HepG2 (cell line): ENCODE data around the gene CFAP70. TPM values are rescaled to one million over a fixed set of nuclear protein-coding genes. Genes with fewer than 3 reads are reported as not detected.

ENCODE experiments used
- CBFB ChIP-seq: sonication (generic); formaldehyde crosslinking; IDR thresholded peaks from 2 replicates; pipeline ENCODE4 v1.4.0; 2020; ENCODE audit warnings: missing genetic modification reagents
- HNRNPLL ChIP-seq: fragments of 200-400 bp; formaldehyde crosslinking; IDR thresholded peaks from 2 replicates; pipeline ENCODE4 v1.6.1; 2017; ENCODE audit warnings: mild to moderate bottlenecking, low read depth, low read length; ENCODE audit not compliant: poor library complexity, severe bottlenecking
- ONECUT2 ChIP-seq: sonication (generic); formaldehyde crosslinking; IDR thresholded peaks from 2 replicates; pipeline ENCODE4 v1.4.0; 2020; ENCODE audit warnings: missing genetic modification reagents
- ZFP1 ChIP-seq: IDR thresholded peaks from 2 replicates; pipeline ENCODE4 v1.6.1; 2016
- ZNF18 ChIP-seq: sonication (generic); formaldehyde crosslinking; IDR thresholded peaks from 2 replicates; pipeline ENCODE4 v1.8.0; 2022; ENCODE audit warnings: mild to moderate bottlenecking, missing genetic modification reagents; ENCODE audit not compliant: insufficient replicate concordance
- ZNF407 ChIP-seq: sonication (generic); formaldehyde crosslinking; IDR thresholded peaks from one replicate; pipeline ENCODE4 v1.5.1; 2020; ENCODE audit warnings: mild to moderate bottlenecking, missing genetic modification reagents; ENCODE audit errors: not compliant biosample characterization
- ZNF567 ChIP-seq: sonication (generic); formaldehyde crosslinking; IDR thresholded peaks from 2 replicates; pipeline ENCODE4 v1.8.1; 2023; ENCODE audit warnings: mild to moderate bottlenecking, missing genetic modification reagents, borderline replicate concordance
- polyA plus RNA-seq, 8 experiments: library from polyadenylated mRNA; depleted of rRNA in 3 of 8; stranded (reverse) in 7 of 8; unstranded in 1 of 8; fragments of >200 nt; fragmentation: Illumina TruSeq in 4 of 8; extraction: Trizol in 4 of 8; gene quantifications; 2 replicates each; pipeline versions ENCODE4 v1.2.1 to v1.2.3, GENCODE V29; 2011 to 2016; ENCODE audit warnings: low read depth in 4 of 8, missing spikeins in 1 of 8, mixed read lengths in 1 of 8; ENCODE audit not compliant: insufficient read depth in 1 of 8
- total RNA-seq, 5 experiments: library from RNA; depleted of rRNA; stranded (reverse); fragments of >200 nt; fragmentation: Illumina TruSeq; extraction: Trizol; gene quantifications; 2 replicates each; pipeline ENCODE4 v1.2.3, GENCODE V29; 2016; ENCODE audit warnings: low read depth in 1 of 5
- TF ChIP-seq, protein P1 (sequence below): sonication (generic); formaldehyde crosslinking; IDR thresholded peaks from 2 replicates; pipeline ENCODE4 v1.4.0; 2020; ENCODE audit warnings: mild to moderate bottlenecking, missing genetic modification reagents

Gene CFAP70
- total and polyA plus RNA-seq, 2 of the 13 experiments (the other 11 are each of a cell fraction or from before 2014, with no cell fraction given), result 0.27 to 0.38 TPM

DNA sequence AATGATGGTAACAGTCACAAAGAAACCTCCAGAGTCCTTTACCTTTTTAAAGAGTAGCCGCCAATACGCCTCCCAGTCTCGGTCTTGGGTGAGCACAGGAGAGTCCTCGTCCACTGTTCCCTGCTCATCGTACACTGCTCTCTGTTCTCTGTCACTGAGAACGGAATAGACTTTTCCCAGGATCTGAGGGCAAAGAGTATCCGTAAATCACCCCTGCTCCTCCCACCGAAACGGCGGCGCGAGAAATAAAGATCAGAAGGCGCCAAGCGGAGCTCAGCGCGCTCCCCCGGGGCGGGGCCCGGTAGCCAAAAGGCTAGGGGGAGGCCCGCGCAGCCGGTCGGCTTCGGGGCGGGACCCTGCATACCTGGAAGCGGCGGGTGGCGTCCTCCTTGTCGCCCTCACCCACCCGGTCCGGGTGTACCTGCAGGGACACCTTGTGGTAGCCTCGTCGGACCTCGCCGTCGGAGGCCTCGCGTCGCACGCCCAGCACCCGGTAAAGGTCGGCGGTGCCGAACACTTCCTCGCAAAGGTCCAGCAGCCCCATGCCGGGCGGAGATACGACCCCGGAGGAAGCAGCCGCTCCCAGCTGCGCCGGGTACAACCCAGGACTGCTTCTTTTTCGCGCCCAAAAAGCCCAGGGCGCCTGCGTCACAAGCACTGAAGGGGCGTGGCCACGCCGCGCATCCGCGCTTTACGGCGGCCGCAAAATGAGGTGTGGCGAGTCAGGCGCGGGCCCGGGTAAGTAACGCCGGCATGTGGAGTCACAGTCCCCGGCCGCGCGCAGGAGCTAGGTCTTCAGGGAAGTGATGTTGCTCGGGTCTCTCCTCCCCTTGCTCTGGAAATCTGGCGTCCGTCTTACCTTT is 111.8 kb downstream of the CFAP70 start, which contains the start of gene DNAJC9 (continued):
- TF ChIP-seq, protein P1, sequence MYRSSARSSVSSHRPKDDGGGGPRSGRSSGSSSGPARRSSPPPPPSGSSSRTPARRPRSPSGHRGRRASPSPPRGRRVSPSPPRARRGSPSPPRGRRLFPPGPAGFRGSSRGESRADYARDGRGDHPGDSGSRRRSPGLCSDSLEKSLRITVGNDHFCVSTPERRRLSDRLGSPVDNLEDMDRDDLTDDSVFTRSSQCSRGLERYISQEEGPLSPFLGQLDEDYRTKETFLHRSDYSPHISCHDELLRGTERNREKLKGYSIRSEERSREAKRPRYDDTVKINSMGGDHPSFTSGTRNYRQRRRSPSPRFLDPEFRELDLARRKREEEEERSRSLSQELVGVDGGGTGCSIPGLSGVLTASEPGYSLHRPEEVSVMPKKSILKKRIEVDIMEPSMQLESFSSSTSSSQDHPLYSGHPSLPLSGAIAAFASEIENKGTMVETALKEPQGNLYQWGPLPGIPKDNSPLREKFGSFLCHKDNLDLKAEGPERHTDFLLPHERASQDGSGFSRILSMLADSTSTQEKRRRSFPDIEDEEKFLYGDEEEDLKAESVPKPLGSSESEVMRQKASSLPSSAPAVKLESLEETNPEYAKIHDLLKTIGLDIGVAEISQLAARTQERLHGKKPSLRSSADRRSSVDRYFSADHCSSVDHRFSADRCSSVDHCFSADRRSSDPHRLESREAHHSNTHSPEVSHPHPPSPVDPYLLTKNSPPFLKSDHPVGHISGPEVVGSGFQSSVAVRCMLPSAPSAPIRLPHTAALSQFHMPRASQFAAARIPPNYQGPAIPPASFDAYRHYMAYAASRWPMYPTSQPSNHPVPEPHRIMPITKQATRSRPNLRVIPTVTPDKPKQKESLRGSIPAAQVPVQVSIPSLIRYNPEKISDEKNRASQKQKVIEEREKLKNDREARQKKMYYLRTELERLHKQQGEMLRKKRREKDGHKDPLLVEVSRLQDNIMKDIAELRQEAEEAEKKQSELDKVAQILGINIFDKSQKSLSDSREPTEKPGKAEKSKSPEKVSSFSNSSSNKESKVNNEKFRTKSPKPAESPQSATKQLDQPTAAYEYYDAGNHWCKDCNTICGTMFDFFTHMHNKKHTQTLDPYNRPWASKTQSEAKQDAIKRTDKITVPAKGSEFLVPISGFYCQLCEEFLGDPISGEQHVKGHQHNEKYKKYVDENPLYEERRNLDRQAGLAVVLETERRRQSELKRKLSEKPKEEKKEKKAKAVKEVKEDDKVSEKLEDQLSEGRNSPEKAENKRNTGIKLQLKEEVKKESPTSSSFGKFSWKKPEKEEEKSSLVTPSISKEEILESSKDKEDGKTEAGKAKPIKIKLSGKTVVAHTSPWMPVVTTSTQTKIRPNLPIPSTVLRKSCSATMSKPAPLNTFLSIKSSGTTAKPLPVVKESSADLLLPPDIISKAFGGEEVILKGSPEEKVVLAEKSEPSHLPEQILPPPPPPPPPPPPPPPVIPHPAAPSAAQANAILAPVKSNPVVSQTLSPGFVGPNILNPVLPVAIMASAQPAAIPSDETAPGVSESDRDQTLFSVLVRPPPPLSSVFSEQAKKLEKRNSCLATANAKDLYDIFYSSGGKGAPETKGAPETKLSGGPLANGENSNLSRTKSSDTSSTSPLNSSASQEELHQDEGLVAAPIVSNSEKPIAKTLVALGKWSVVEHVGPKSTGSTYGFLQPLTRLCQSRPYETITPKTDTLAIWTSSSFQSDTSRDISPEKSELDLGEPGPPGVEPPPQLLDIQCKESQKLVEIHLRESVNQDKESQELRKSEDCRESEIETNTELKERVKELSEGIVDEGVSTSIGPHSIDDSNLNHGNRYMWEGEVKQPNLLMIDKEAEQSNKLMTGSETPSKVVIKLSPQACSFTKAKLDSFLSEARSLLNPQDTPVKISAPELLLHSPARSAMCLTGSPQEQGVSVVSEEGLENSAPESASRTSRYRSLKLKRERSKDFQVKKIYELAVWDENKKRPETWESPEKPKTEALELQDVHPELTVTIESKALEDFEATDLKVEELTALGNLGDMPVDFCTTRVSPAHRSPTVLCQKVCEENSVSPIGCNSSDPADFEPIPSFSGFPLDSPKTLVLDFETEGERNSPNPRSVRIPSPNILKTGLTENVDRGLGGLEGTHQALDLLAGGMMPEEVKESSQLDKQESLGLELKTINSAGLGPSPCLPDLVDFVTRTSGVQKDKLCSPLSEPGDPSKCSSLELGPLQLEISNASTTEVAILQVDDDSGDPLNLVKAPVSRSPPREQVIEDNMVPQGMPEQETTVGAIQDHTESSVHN (CRISPR knock-in tag), result no peak; the same call in 1 of the 2 replicates
- TF ChIP-seq ZNF567 (CRISPR knock-in tag) (peak; percentile 92; the same call in 1 of the 2 replicates), ZFP1 (CRISPR knock-in tag) (no peak; the same call in 1 of the 2 replicates), ONECUT2 (CRISPR knock-in tag) (peak; percentile 26), CBFB (peak; percentile 44; the same call in 1 of the 2 replicates), HNRNPLL (peak; percentile 84), ZNF407 (CRISPR knock-in tag) (peak; percentile 98), ZNF18 (no peak)
